Skeletal muscle cell (primary cell): ENCODE measurements around the gene EIF1AD.
"Not testable (repeated sequence)": the region's sequence is repeated elsewhere in the genome, so short reads cannot be mapped to it uniquely, and the experiment has no call there.

Experiments used
- DNase-seq: peaks from one replicate; pipeline ENCODE4 v3.0.0-alpha.2; 2010; ENCODE audit warnings: low read depth
- H3K4me3 ChIP-seq: 2 replicates; pipeline ENCODE4 v1.5.1; 2011; ENCODE audit warnings: low read depth, mild to moderate bottlenecking, control low read depth, low read length, moderate library complexity

Gene EIF1AD

GRCh38 chr11:65950711-65951110 is 51.2 kb downstream of the EIF1AD start:
- H3K4me3 ChIP-seq, DNase-seq: not testable (repeated sequence)

GRCh38 chr11:65947603-65948125 is 54.3 kb downstream of the EIF1AD start:
- no peak for DNase-seq
- H3K4me3 ChIP-seq: no peak overlapping the region

- no peak for DNase-seq
- H3K4me3 ChIP-seq: no peak overlapping the region
Measured at GRCh38 chr11:65947133-65947532, 54.8 kb downstream of the EIF1AD start.

GRCh38 chr11:65946655-65947054 is 55.3 kb downstream of the EIF1AD start:
- H3K4me3 ChIP-seq: no peak overlapping the region
- DNase-seq: no peak
